H1 (cell line): ENCODE measurements around the gene CDK5R1. TPM values are rescaled to one million over a fixed set of nuclear protein-coding genes. Genes with fewer than 3 reads are reported as not detected.

ENCODE experiments used
- CTCF ChIA-PET: fragments of 300-600 bp; sonication (Branson Sonifier 250); formaldehyde crosslinking; loops from one replicate; lab custom pipeline; 2021; ENCODE audit not compliant: partially characterized antibody; lab: Charles Lee
- POLR2A ChIA-PET: fragments of 300-600 bp; sonication (Branson Sonifier 250); formaldehyde crosslinking; loops from one replicate; lab custom pipeline; 2021; ENCODE audit warnings: inconsistent platforms; ENCODE audit not compliant: partially characterized antibody; lab: Charles Lee
- DNase-seq, 2 experiments: peaks; one replicate each; pipeline versions ENCODE4 v3.0.0 to v3.0.0-alpha.2; 2010 to 2022; ENCODE audit warnings: low spot score in 2 of 2, low read depth in 1 of 2, mixed read lengths in 1 of 2
- FAIRE-seq: peaks from 2 replicates; lab custom pipeline; 2011; peaks lifted over from hg19 to GRCh38; lab: Jason Lieb, UNC
- H2AFZ ChIP-seq: 2 replicates; pipeline ENCODE4 v1.8.1; 2012; ENCODE audit warnings: low read length, inconsistent platforms
- H2AK5ac ChIP-seq: 2 replicates; pipeline ENCODE4 v1.6.1; 2013; ENCODE audit warnings: low read depth, low read length
- H2BK120ac ChIP-seq: replicated peaks from 2 replicates; pipeline ENCODE3; 2013; ENCODE audit warnings: low read depth, low read length, inconsistent platforms
- H2BK12ac ChIP-seq: 2 replicates; pipeline ENCODE4 v1.6.1; 2013; ENCODE audit warnings: low read depth, low read length
- H2BK15ac ChIP-seq: 2 replicates; pipeline ENCODE4 v1.6.1; 2013; ENCODE audit warnings: low read length
- H2BK20ac ChIP-seq: 2 replicates; pipeline ENCODE4 v1.6.1; 2013; ENCODE audit warnings: low read length
- H2BK5ac ChIP-seq: 2 replicates; pipeline ENCODE4 v1.6.1; 2013; ENCODE audit warnings: low read depth, low read length
- H3K14ac ChIP-seq: 2 replicates; pipeline ENCODE4 v1.6.1; 2013; ENCODE audit warnings: inconsistent platforms; ENCODE audit not compliant: insufficient read length
- H3K18ac ChIP-seq: 2 replicates; pipeline ENCODE4 v1.6.1; 2013; ENCODE audit warnings: low read length; ENCODE audit errors: extremely low read depth
- H3K23ac ChIP-seq: 2 replicates; pipeline ENCODE4 v1.6.1; 2013; ENCODE audit warnings: inconsistent platforms; ENCODE audit not compliant: insufficient read length
- H3K23me2 ChIP-seq: 2 replicates; pipeline ENCODE4 v1.6.1; 2013; ENCODE audit warnings: low read depth, low read length
- H3K27ac ChIP-seq: 2 replicates; pipeline ENCODE4 v1.6.1; 2011; ENCODE audit warnings: low read depth, low read length, inconsistent platforms
- H3K27me3 ChIP-seq, 4 experiments: replicated peaks in 1 of 4; 1 replicate in 1 of 4; 2 replicates in 3 of 4; pipeline versions ENCODE4 v1.6.1 to v1.8.1; 2011 to 2013; ENCODE audit warnings: low read length in 3 of 4, mild to moderate bottlenecking in 3 of 4, inconsistent platforms in 2 of 4, mixed read lengths in 2 of 4, moderate library complexity in 1 of 4; ENCODE audit not compliant: control insufficient read depth in 3 of 4, insufficient read depth in 3 of 4; ENCODE audit errors: extremely low read depth in 1 of 4
- H3K36me3 ChIP-seq, 4 experiments: 2 replicates each; pipeline versions ENCODE4 v1.6.1 to v1.8.1; 2011 to 2013; ENCODE audit warnings: mild to moderate bottlenecking in 4 of 4, low read length in 3 of 4, moderate library complexity in 2 of 4, control low read depth in 1 of 4, inconsistent platforms in 1 of 4; ENCODE audit not compliant: insufficient read depth in 4 of 4, control insufficient read depth in 2 of 4
- H3K4ac ChIP-seq: replicated peaks from 2 replicates; pipeline ENCODE3; 2013; ENCODE audit warnings: low read length, low read depth, mixed read lengths, inconsistent platforms; ENCODE audit not compliant: insufficient read length
- H3K4me1 ChIP-seq, 4 experiments: replicated peaks in 1 of 4; 1 replicate in 1 of 4; 2 replicates in 3 of 4; pipeline versions ENCODE4 v1.6.1 to v1.8.1; 2011 to 2013; ENCODE audit warnings: low read length in 3 of 4, inconsistent platforms in 2 of 4, mixed read lengths in 1 of 4; ENCODE audit not compliant: insufficient read depth in 4 of 4, control insufficient read depth in 3 of 4
- H3K4me2 ChIP-seq, 2 experiments: 2 replicates each; pipeline versions ENCODE4 v1.6.1 to v1.8.1; 2011 to 2013; ENCODE audit warnings: low read depth in 2 of 2, low read length in 2 of 2, control low read depth in 1 of 2, inconsistent platforms in 1 of 2, mild to moderate bottlenecking in 1 of 2; ENCODE audit not compliant: insufficient read depth in 1 of 2
- H3K4me3 ChIP-seq, 4 experiments: fragments of 200-600, 300-600 bp in 1 of 4; sonication (generic), shearing (Covaris generic), sonication (Bioruptor Twin) in 1 of 4; 2 replicates each; pipeline versions ENCODE4 v1.5.1 to v1.8.1; 2011 to 2016; ENCODE audit warnings: low read length in 4 of 4, low read depth in 3 of 4, control low read depth in 2 of 4, inconsistent platforms in 2 of 4, mild to moderate bottlenecking in 2 of 4, mixed read lengths in 1 of 4, moderate library complexity in 1 of 4; ENCODE audit not compliant: insufficient read depth in 2 of 4; ENCODE audit errors: extremely low read depth in 1 of 4
- H3K56ac ChIP-seq: replicated peaks from 2 replicates; pipeline ENCODE3; 2013; ENCODE audit warnings: low read depth, mild to moderate bottlenecking, mixed read lengths, low read length, inconsistent platforms; ENCODE audit not compliant: insufficient read length
- H3K79me1 ChIP-seq: 2 replicates; pipeline ENCODE4 v1.6.1; 2013; ENCODE audit warnings: low read depth, low read length, control low read depth
- H3K79me2 ChIP-seq, 2 experiments: 2 replicates each; pipeline versions ENCODE4 v1.6.1 to v1.8.1; 2012 to 2013; ENCODE audit warnings: low read length in 2 of 2, mild to moderate bottlenecking in 2 of 2, inconsistent platforms in 1 of 2; ENCODE audit not compliant: insufficient read depth in 2 of 2, control insufficient read depth in 1 of 2
- H3K9ac ChIP-seq, 4 experiments: replicated peaks in 1 of 4; 1 replicate in 1 of 4; 2 replicates in 3 of 4; pipeline versions ENCODE4 v1.6.1 to v1.8.1; 2011 to 2013; ENCODE audit warnings: low read depth in 3 of 4, low read length in 3 of 4, control low read depth in 2 of 4, mild to moderate bottlenecking in 2 of 4, moderate library complexity in 2 of 4, inconsistent platforms in 1 of 4; ENCODE audit errors: extremely low read depth in 1 of 4
- H3K9me3 ChIP-seq, 2 experiments: 2 replicates each; pipeline versions ENCODE4 v1.6.1 to v1.8.1; 2012 to 2013; ENCODE audit warnings: mild to moderate bottlenecking in 2 of 2, moderate library complexity in 2 of 2, control low read depth in 1 of 2, inconsistent platforms in 1 of 2, low read depth in 1 of 2, low read length in 1 of 2, mixed read lengths in 1 of 2; ENCODE audit not compliant: insufficient read depth in 2 of 2
- H4K20me1 ChIP-seq, 2 experiments: replicated peaks in 1 of 2; 2 replicates each; pipeline versions ENCODE3 to v1.8.1; 2011 to 2013; ENCODE audit warnings: inconsistent platforms in 2 of 2, low read length in 2 of 2, mild to moderate bottlenecking in 1 of 2; ENCODE audit not compliant: insufficient read depth in 2 of 2, control insufficient read depth in 1 of 2
- H4K5ac ChIP-seq: 2 replicates; pipeline ENCODE4 v1.6.1; 2013; ENCODE audit warnings: low read length, low read depth, mixed read lengths, inconsistent platforms; ENCODE audit not compliant: insufficient read length
- H4K8ac ChIP-seq: 2 replicates; pipeline ENCODE4 v1.8.0; 2013; ENCODE audit warnings: mild to moderate bottlenecking, moderate library complexity, low read length, inconsistent platforms; ENCODE audit not compliant: insufficient read depth; ENCODE audit errors: extremely low read depth
- H4K91ac ChIP-seq: replicated peaks from 2 replicates; pipeline ENCODE3; 2013; ENCODE audit warnings: low read length, mixed read lengths, inconsistent platforms; ENCODE audit not compliant: insufficient read length
- BACH1 ChIP-seq: IDR thresholded peaks from 2 replicates; pipeline ENCODE4 v1.6.1; 2012; ENCODE audit warnings: low read length, improper control_type of control experiment
- CREB1 ChIP-seq: IDR thresholded peaks from 2 replicates; pipeline ENCODE4 v1.6.1; 2012; ENCODE audit warnings: inconsistent platforms
- WGBS, 2 experiments: shearing (Covaris generic) in 1 of 2; methylation state at CpG; one replicate each; pipeline versions ENCODE4 v1.1.6 to v1.1.7; 2013 to 2015; ENCODE audit warnings: low lambda C conversion rate in 2 of 2, mixed read lengths in 2 of 2, inconsistent platforms in 1 of 2, low coverage in 1 of 2, missing lambda C conversion rate in 1 of 2; ENCODE audit not compliant: insufficient replicate concordance in 2 of 2, insufficient coverage in 1 of 2, insufficient read length in 1 of 2; ENCODE audit errors: extremely low coverage in 1 of 2, missing lambda C conversion rate in 1 of 2; 5-methylcytosine and 5-hydroxymethylcytosine counted together
- polyA plus RNA-seq, 7 experiments: library from polyadenylated mRNA; depleted of rRNA in 3 of 7; stranded (reverse) in 5 of 7; unstranded in 2 of 7; fragments of >200 nt in 5 of 7; fragments of 200-250 nt in 2 of 7; gene quantifications; 1 replicate in 5 of 7; 2 replicates in 1 of 7; 4 replicates in 1 of 7; pipeline versions ENCODE4 v1.2.1 to v1.2.3, GENCODE V29; 2011 to 2013; ENCODE audit warnings: missing spikeins in 2 of 7, mixed read lengths in 2 of 7
- total RNA-seq: library from RNA; stranded (reverse); fragmentation: NEBNext Ultra II Directional; extraction: Animal tissue kit (Norgen Biotek cat#: 25700); gene quantifications from 2 replicates; pipeline ENCODE4 v1.2.1, GENCODE V29; 2021

Gene CDK5R1
- total and polyA plus RNA-seq, 2 of the 8 experiments (the other 6 are each of a cell fraction or from before 2014, with no cell fraction given), result 2.7 to 9.9 TPM

DNA sequence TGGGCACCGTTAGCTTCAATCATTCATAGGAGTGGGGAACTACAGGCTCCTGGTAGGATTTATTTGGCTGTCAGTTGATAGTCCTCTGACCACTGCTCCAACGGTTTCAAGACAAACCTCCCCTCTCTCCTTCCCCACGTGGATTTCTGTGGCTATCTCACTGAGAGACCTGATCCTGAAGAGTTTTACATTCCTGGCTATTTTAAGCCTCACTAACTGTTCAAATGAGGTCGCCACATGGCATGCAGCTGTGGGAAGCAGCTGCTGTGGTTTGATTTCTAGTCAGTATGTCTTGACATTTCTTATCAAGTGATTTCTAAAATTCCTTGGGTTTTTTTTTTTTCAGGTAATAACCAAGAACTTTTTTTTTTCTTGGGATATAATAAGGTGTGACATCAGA, 38.3 kb downstream of the CDK5R1 start:
- Histone ChIP-seq H3K4me1 (peaks cover 7 to 19% (median 12%) of the 10 kb centered on the region in 4 experiments), H2BK20ac (no peak overlapping the region), H3K9me3 (no peaks in the 10 kb centered on the region), H4K8ac (no peak overlapping the region), H3K9ac (no peak overlapping the region), H3K4me3 (no peak overlapping the region), H2BK12ac (no peak overlapping the region), H3K56ac (no peak overlapping the region), H3K23me2 (peaks cover 2% of the 10 kb centered on the region; the same call in 1 of the 2 replicates), H2AK5ac (no peak overlapping the region), H2BK15ac (no peak overlapping the region), H3K4me2 (no peak overlapping the region), H3K23ac (no peak overlapping the region), H4K91ac (no peak overlapping the region), H4K20me1 (no peaks in the 10 kb centered on the region), H3K36me3 (no peaks in the 10 kb centered on the region), H2AFZ (no peak overlapping the region), H3K4ac (no peak overlapping the region), H3K14ac (no peak overlapping the region), H4K5ac (no peak overlapping the region), H3K27me3 (no peaks in the 10 kb centered on the region), H2BK5ac (no peak overlapping the region), H3K27ac (no peak overlapping the region), H3K79me1 (no peaks in the 10 kb centered on the region), H2BK120ac (no peak overlapping the region), H3K18ac (no peak overlapping the region)
- DNase-seq (no peak), FAIRE-seq (no peak)
- ChIA-PET POLR2A (no interaction called here), CTCF (interaction anchor here (0.6 to 2.3 kb wide), 5 partner anchors 16 to 450 kb away, joined by 3 to 5 read pairs (median 3); no protein-coding TSS in a partner anchor)
- WGBS, 2 experiments, result 63% methylated on average over 4 of the region's 4 CpGs; no CpG with 5 or more reads in 1 of the 2 experiments
- TF ChIP-seq BACH1 (no peak), CREB1 (no peak)
- TF ChIP-seq, all 59 proteins: peak for 0
- no peaks in the 10 kb centered on the region for H3K79me2 ChIP-seq
